ENCODE measurements around the gene N4BP3. TPM values are rescaled to one million over a fixed set of nuclear protein-coding genes. Genes with fewer than 3 reads are reported as not detected.
A peak's percentile ranks its signal among the peaks of the same experiment; 100 is the strongest.

Gene N4BP3
- total RNA-seq, 2 experiments from 2014 or later = 3.3 to 3.7 TPM

DNA sequence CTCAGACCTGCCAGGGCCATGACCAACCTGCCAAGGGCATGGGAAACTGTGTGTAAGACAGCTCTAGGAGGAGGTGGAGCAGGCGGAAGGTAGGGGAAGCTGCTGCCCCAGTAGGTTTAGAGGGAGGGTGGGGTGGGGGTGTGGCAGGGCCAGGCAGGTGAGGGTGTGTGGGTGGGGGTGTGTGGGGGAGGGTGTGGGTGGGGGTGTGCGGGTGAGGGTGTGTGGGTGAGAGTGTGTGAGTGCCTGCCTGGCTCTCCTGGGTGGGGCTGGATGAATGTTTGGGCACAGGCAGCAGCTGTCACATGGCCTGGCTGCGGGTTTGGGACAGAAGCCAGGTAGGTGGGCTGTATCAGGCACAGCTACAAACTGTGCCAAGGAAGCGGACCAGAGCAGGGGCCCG, 8.8 kb upstream of the N4BP3 start:
- ATAC-seq (no peak), DNase-seq (no peak)
- H3K27ac Mint-ChIP-seq = no peak overlapping the region
- intact Hi-C loops (cut with DNase I, micrococcal nuclease) = no loop called here
- peaks cover 8% of the 10 kb centered on the region for H3K4me1 Mint-ChIP-seq
- H3K9me3 Mint-ChIP-seq (ENCODE audit: low read depth) = no peaks in the 10 kb centered on the region
- no peaks in the 10 kb centered on the region for H3K36me3 Mint-ChIP-seq (ENCODE audit: low read depth)
- ChIA-PET POLR2A (no interaction called here), CTCF (no interaction called here)
- no peak overlapping the region for H3K4me3 Mint-ChIP-seq
- H3K27me3 Mint-ChIP-seq = no peaks in the 10 kb centered on the region

DNA sequence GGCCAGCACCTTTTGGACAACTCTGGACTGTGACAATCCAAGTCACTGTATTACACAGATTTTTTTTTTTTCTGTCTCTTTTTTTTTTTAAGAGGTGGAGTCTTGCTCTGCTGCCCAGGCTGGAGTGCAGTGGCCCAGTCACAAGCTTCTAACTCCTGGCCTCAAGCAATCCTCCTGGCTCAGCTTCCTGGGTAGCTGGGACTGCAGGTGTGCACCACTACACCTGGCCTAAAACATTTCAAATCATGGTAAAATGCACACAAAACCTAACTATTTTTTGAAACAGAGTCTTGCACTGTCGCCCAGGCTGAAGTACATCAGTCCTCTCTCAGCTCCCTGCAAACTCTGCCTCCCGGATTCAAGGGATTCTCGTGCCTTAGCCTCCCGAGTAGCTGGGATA, 7.2 kb upstream of the N4BP3 start:
- H3K4me3 Mint-ChIP-seq = no peak overlapping the region
- no peaks in the 10 kb centered on the region for H3K27me3 Mint-ChIP-seq
- intact Hi-C loops (cut with DNase I, micrococcal nuclease) = no loop called here
- ATAC-seq = no peak
- no peak for DNase-seq
- H3K9me3 Mint-ChIP-seq (ENCODE audit: low read depth) = no peaks in the 10 kb centered on the region
- POLR2A ChIA-PET = interaction anchor here (0.6 kb wide), 1 partner anchor 10 kb away, joined by 4 read pairs; no protein-coding TSS in a partner anchor
- H3K27ac Mint-ChIP-seq = no peak overlapping the region
- CTCF ChIA-PET = interaction anchor here (0.6 to 1.4 kb wide), 4 partner anchors 14 to 48 kb away, joined by 3 to 12 read pairs (median 4); no protein-coding TSS in a partner anchor
- no peaks in the 10 kb centered on the region for H3K36me3 Mint-ChIP-seq (ENCODE audit: low read depth)
- H3K4me1 Mint-ChIP-seq = peaks cover 8% of the 10 kb centered on the region

DNA sequence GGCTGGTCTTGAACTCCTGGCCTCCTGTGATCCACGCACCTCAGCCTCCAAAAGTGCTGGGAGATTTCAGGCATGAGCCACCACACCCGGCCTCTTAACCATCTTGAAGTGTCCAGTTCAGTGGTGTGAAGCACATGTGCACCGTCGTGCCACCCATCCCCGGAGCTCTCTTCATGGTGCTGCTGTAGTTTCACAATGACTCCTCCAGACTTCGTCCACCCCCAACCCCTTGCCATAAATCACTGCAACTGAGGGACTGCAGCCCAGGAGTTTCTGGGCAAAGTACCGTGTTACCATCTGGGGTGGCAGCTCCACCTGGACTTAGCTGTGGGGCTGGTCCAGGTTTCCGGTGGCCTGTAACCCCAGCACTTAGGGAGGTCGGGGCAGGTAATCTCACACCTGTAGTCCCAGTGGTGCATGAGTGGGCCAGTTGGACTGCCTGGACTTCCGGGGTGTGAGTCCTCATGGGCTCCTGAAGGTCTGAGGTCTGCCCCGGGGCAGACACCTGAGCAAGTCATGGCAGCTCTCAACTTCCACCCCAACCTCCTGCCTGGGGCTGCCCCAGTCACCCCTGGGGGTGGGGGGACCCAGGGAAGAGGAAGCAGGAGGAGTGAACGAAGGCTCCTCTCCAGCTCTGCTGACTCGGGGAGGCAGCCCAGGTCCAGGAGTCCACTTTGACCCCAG, 6.6 kb upstream of the N4BP3 start:
- no peak overlapping the region for H3K4me3 Mint-ChIP-seq
- peaks cover 8% of the 10 kb centered on the region for H3K4me1 Mint-ChIP-seq
- intact Hi-C loops (cut with DNase I, micrococcal nuclease) = no loop called here
- POLR2A ChIA-PET = no interaction called here
- H3K9me3 Mint-ChIP-seq (ENCODE audit: low read depth) = no peaks in the 10 kb centered on the region
- H3K27ac Mint-ChIP-seq = no peak overlapping the region
- no peak for ATAC-seq
- no peaks in the 10 kb centered on the region for H3K36me3 Mint-ChIP-seq (ENCODE audit: low read depth)
- no peaks in the 10 kb centered on the region for H3K27me3 Mint-ChIP-seq
- no peak for DNase-seq
- CTCF ChIA-PET = interaction anchor here (0.6 to 1.4 kb wide), 4 partner anchors 15 to 49 kb away, joined by 3 to 12 read pairs (median 4); no protein-coding TSS in a partner anchor

DNA sequence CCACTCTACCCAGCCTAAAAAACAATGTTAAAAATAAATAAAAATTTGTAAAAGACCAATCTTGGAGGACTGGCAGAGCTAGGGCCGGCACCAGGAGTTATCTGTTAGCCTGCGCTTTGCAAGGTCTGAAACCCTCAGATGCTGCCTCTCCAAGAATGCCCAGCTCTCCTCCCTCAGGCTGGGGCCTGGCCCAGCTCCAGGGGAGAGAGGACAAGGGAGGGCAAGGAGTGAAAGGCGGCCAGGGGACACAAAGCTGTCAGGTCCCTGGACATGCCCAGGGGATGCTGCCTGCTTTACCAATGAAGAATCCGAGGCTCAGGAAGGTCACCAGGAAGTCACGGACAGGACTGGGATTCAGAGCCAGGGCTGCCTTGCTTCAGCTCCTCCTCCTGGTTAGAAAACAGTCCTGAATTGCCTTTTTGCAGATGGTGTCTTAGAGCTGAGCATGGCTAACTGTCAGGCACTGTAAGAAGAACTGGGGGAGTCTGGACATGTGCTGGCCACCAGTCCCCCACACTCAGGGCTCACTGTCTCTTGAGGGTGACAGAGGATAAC, 5.5 kb upstream of the N4BP3 start:
- no peak overlapping the region for H3K27ac Mint-ChIP-seq
- ChIA-PET CTCF (interaction anchor here (0.8 to 1.6 kb wide), 2 partner anchors 14 to 32 kb away, joined by 3 to 12 read pairs; no protein-coding TSS in a partner anchor), POLR2A (interaction anchor here (0.6 kb wide), 1 partner anchor 41 kb away, joined by 4 read pairs; no protein-coding TSS in a partner anchor)
- H3K9me3 Mint-ChIP-seq (ENCODE audit: low read depth) = peaks cover 3% of the 10 kb centered on the region
- H3K36me3 Mint-ChIP-seq (ENCODE audit: low read depth) = no peaks in the 10 kb centered on the region
- peaks cover 11% of the 10 kb centered on the region for H3K4me1 Mint-ChIP-seq
- intact Hi-C loops (cut with DNase I, micrococcal nuclease) = no loop called here
- DNase-seq (no peak), ATAC-seq (no peak)
- no peak overlapping the region for H3K4me3 Mint-ChIP-seq
- peaks cover 3% of the 10 kb centered on the region for H3K27me3 Mint-ChIP-seq

DNA sequence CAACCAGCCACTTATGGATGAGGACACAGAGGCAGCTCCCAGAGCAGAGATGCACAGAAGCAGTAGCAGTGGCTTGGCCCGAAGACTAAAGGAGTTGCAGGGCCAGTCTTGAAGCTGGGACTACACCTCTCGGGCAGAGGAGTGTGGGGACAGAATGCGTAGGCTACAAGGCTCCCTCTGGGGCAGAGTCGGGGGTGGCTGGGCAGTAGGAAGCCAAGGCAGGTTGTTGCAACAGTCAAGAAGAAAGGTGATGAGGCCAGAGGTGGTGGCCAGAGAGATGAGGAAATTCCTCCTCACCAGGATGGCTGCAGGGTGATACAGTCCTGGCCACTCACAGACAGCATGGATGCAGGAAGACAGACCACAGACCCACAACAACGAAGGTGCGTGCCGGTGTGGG, 4.9 kb upstream of the N4BP3 start:
- intact Hi-C loops (cut with DNase I, micrococcal nuclease) = no loop called here
- Mint-ChIP-seq H3K36me3 (ENCODE audit: low read depth) (no peaks in the 10 kb centered on the region), H3K4me1 (peaks cover 14% of the 10 kb centered on the region), H3K9me3 (ENCODE audit: low read depth) (peaks cover 3% of the 10 kb centered on the region), H3K27me3 (peaks cover 3% of the 10 kb centered on the region), H3K4me3 (no peak overlapping the region), H3K27ac (no peak overlapping the region)
- ATAC-seq (no peak), DNase-seq (no peak)
- ChIA-PET POLR2A (no interaction called here), CTCF (interaction anchor here (0.8 to 1.6 kb wide), 2 partner anchors 13 to 33 kb away, joined by 3 to 12 read pairs; no protein-coding TSS in a partner anchor)

DNA sequence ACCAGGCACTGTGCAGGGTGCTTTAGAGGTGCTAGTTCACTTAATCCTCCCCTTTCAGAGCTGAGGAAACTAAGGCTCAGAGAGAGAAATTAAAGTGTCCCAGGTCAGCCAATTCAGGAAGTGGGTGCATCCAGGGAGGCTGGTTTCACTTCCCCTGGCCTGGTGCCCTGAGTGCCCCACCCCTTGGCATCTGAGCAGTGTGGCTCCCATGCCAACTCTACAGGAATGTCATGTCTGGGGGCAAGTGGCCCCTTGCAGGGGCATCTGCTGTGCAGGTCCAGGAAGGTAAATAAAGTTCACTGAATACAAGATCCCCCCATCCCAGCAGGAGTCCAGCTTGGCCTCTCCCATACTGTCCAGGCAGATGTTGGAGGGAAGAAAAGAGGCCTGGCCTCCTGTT, 4.4 kb upstream of the N4BP3 start:
- ChIA-PET CTCF (interaction anchor here (1.6 kb wide), 1 partner anchor 33 kb away, joined by 12 read pairs; no protein-coding TSS in a partner anchor), POLR2A (no interaction called here)
- no peak overlapping the region for H3K27ac Mint-ChIP-seq
- DNase-seq (no peak), ATAC-seq (no peak)
- H3K36me3 Mint-ChIP-seq (ENCODE audit: low read depth) = no peaks in the 10 kb centered on the region
- H3K9me3 Mint-ChIP-seq (ENCODE audit: low read depth) = peaks cover 3% of the 10 kb centered on the region
- H3K27me3 Mint-ChIP-seq = peaks cover 3% of the 10 kb centered on the region
- intact Hi-C loops (cut with DNase I, micrococcal nuclease) = no loop called here
- H3K4me3 Mint-ChIP-seq = no peak overlapping the region
- H3K4me1 Mint-ChIP-seq = peaks cover 14% of the 10 kb centered on the region

DNA sequence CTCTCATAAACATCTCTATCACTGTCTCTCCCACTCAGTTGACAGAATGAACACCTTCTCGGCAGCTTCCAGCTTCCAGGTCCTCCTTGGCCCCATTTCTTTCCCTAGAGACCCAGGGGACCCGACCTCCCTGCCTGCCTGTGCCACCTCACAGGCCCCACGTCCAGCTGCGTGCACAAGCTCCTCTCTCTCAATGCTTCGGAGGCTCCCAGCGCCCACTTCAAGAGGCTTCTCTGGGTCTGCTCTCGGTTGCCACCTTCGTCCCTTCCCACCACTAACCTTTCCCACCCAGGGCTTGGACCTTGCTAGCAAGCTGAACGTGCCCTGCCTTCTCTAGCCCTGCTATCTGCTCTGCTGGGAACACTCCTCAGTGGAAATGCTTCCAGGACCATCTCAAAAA, 2.8 kb upstream of the N4BP3 start:
- intact Hi-C loops (cut with DNase I, micrococcal nuclease) = no loop called here
- H3K27ac Mint-ChIP-seq = no peak overlapping the region
- H3K9me3 Mint-ChIP-seq (ENCODE audit: low read depth) = peaks cover 3% of the 10 kb centered on the region
- ChIA-PET POLR2A (no interaction called here), CTCF (interaction anchor here (1.0 kb wide), 2 partner anchors 10 to 33 kb away, joined by 3 to 4 read pairs; no protein-coding TSS in a partner anchor)
- no peak for DNase-seq
- peaks cover 6% of the 10 kb centered on the region for H3K27me3 Mint-ChIP-seq
- H3K4me1 Mint-ChIP-seq = peaks cover 20% of the 10 kb centered on the region
- no peak overlapping the region for H3K4me3 Mint-ChIP-seq
- no peak for ATAC-seq
- H3K36me3 Mint-ChIP-seq (ENCODE audit: low read depth) = no peaks in the 10 kb centered on the region

DNA sequence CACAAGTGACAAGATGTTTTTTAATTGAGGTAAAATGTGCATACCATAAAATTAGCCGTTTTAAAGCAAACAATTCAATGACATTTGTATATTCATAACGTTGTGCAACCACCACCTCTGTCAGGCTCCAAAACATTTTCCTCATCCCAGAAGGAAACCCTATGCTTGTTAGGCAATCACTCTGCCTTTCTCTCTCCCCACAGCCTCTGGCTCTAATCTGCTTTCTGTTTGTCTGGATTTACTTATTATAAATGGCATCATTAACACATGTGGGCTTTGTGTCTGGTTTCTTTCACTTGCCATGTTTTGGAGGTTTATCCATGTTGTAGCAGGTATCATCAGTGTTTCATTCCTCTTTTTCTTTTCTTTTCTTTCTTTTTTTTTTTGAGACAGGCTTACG, 1.4 kb upstream of the N4BP3 start:
- ATAC-seq (no peak), DNase-seq (no peak)
- Mint-ChIP-seq H3K27me3 (peaks cover 6% of the 10 kb centered on the region), H3K4me3 (no peak overlapping the region), H3K27ac (no peak overlapping the region), H3K9me3 (ENCODE audit: low read depth) (peaks cover 3% of the 10 kb centered on the region), H3K36me3 (ENCODE audit: low read depth) (peaks cover under 1% of the 10 kb centered on the region), H3K4me1 (peaks cover 34% of the 10 kb centered on the region)
- ChIA-PET CTCF (no interaction called here), POLR2A (no interaction called here)
- intact Hi-C loops (cut with DNase I, micrococcal nuclease) = no loop called here

DNA sequence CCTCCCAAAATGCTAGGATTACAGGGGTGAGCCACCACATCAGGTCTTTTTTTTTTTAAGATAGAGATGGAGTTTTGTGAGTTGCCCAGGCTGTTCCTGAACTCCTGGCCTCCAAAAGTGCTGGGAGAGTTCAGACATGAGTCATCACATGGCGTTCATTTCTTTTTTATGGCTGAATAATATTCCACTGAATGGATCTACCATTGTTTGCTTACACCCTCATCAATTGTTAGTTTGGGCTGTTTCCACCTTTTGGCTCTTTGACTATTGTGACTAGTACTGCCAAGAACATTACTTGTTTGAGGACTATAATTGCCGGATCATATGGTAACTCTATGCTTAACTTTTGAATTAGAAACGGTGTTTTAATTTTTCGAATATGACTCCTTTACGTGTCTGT, 787 bp upstream of the N4BP3 start:
- no peak for ATAC-seq
- H3K27ac Mint-ChIP-seq = peak overlapping the region; percentile 69
- ChIA-PET POLR2A (no interaction called here), CTCF (no interaction called here)
- DNase-seq = no peak
- peaks cover 3% of the 10 kb centered on the region for H3K9me3 Mint-ChIP-seq (ENCODE audit: low read depth)
- peak overlapping the region; percentile 65 for H3K4me3 Mint-ChIP-seq
- peaks cover 36% of the 10 kb centered on the region for H3K4me1 Mint-ChIP-seq
- peaks cover 2% of the 10 kb centered on the region for H3K36me3 Mint-ChIP-seq (ENCODE audit: low read depth)
- H3K27me3 Mint-ChIP-seq = peaks cover 6% of the 10 kb centered on the region
- intact Hi-C loops (cut with DNase I, micrococcal nuclease) = no loop called here

DNA sequence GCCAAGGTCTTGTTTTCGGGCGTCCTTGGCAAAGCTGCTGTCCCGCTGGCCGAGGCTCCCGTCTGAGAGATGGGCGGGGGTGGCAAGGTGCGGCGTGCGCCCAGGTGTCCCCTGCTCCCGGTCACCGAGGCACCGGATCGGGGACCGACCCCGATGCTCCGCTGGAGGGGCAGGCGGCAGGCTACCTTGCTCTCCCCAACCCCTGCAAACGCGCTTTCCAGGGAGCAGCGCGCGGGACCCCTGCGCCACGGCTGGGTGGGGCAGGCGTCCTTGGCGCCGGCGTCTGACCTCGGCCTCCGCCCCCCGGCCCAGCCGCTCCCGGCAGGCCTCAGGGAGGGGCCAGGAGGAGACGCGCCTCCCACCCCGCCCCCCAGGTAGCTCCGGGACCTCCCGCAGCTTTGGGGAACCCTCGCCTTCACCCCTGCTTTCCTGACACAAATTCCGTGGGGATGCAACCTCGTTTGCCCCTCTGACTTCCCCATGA, 551 bp downstream of the N4BP3 start:
- peaks cover 6% of the 10 kb centered on the region for H3K27me3 Mint-ChIP-seq
- H3K4me3 Mint-ChIP-seq = peak overlapping the region; percentile 88
- H3K9me3 Mint-ChIP-seq (ENCODE audit: low read depth) = peaks cover 3% of the 10 kb centered on the region
- H3K27ac Mint-ChIP-seq = peak overlapping the region; percentile 73
- CTCF ChIA-PET = no interaction called here
- peak; percentile 4 for ATAC-seq
- intact Hi-C loops (cut with DNase I, micrococcal nuclease) = loop anchor here (1.0 kb wide), 4 partner anchors 16 to 90 kb away; partner anchors contain the start of genes HNRNPAB (in 1 of the 2) and NHP2 (in 1 of the 2)
- H3K4me1 Mint-ChIP-seq = peaks cover 36% of the 10 kb centered on the region
- POLR2A ChIA-PET = interaction anchor here (0.7 kb wide), 1 partner anchor 131 kb away, joined by 3 read pairs; no protein-coding TSS in a partner anchor
- peaks cover 2% of the 10 kb centered on the region for H3K36me3 Mint-ChIP-seq (ENCODE audit: low read depth)
- peak; percentile 44 for DNase-seq

DNA sequence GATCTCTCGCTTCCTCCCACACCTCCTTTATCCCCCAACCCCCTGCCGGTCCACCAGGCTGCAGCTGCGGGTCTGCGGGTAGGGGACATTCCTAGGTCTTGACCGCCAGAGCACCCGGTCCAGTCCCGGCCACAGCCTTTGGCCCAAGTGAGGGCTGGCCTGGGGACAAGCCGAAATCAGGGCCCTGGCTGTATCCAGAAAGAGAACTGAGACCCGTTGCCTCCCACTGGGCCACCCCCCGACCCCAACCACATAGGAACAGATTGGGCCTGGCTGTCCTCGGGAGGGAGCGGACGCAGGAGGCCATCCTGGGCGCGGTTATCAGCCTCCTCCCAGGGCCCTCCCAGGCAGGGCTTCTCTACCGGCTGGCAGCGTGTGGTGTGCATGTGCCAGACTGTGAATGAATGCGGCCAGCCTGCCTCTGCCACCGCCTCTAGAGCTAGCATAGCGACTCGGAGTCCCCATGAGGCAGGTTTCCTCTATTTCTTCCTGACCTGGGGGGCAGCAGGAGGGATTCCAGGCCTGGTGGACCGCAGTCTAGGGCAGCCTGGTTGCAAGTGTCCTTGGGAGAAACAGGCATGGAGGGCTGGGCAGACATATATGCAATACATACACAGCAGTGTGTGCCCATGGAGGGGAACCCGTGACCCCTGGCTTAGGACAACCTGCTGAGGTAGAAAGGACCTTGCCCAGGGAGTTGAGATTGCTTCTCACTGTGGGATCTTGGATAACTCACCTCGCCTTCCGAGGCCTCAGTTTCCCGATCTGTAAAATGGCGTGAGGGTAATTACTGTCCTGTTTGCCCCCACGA, 1.2 kb downstream of the N4BP3 start:
- H3K9me3 Mint-ChIP-seq (ENCODE audit: low read depth) = peaks cover 3% of the 10 kb centered on the region

More for the DNA sequence above, 1.2 kb downstream of the N4BP3 start:
- POLR2A ChIA-PET = interaction anchor here (0.7 kb wide), 1 partner anchor 132 kb away, joined by 3 read pairs; no protein-coding TSS in a partner anchor
- ATAC-seq = peak; percentile 47
- Mint-ChIP-seq H3K27me3 (peaks cover 6% of the 10 kb centered on the region), H3K36me3 (ENCODE audit: low read depth) (peaks cover 2% of the 10 kb centered on the region), H3K4me3 (peak overlapping the region; percentile 88), H3K4me1 (peaks cover 36% of the 10 kb centered on the region), H3K27ac (peak overlapping the region; percentile 73)
- CTCF ChIA-PET = interaction anchor here (0.6 kb wide), 1 partner anchor 31 kb away, joined by 3 read pairs; no protein-coding TSS in a partner anchor
- DNase-seq = peak; percentile 67
- intact Hi-C loops (cut with DNase I, micrococcal nuclease) = no loop called here
